Trophoblast cell (in vitro differentiated cells and primary cell): ENCODE results near the gene SESN2.

ENCODE experiments used
- DNase-seq, 2 donors: peaks; one replicate each; pipeline ENCODE4 v3.0.0-alpha.2; 2016
- H2AFZ ChIP-seq: 2 replicates; pipeline ENCODE4 v1.6.1; 2013; ENCODE audit warnings: low read length, moderate library complexity, mild to moderate bottlenecking; ENCODE audit not compliant: insufficient read depth, poor library complexity
- H2AK5ac ChIP-seq: 2 replicates; pipeline ENCODE4 v1.6.1; 2013; ENCODE audit warnings: mild to moderate bottlenecking, low read length
- H2BK120ac ChIP-seq: 2 replicates; pipeline ENCODE4 v1.6.1; 2013; ENCODE audit warnings: low read length, mild to moderate bottlenecking, moderate library complexity; ENCODE audit not compliant: insufficient read depth, poor library complexity
- H2BK12ac ChIP-seq: 2 replicates; pipeline ENCODE4 v1.6.1; 2013; ENCODE audit warnings: mild to moderate bottlenecking, low read length, moderate library complexity
- H2BK5ac ChIP-seq: 2 replicates; pipeline ENCODE4 v1.6.1; 2013; ENCODE audit warnings: low read length, low read depth, moderate library complexity, mild to moderate bottlenecking; ENCODE audit not compliant: poor library complexity
- H3K14ac ChIP-seq: 2 replicates; pipeline ENCODE4 v1.6.1; 2013; ENCODE audit warnings: mild to moderate bottlenecking, low read length
- H3K18ac ChIP-seq: 2 replicates; pipeline ENCODE4 v1.6.1; 2013; ENCODE audit warnings: mild to moderate bottlenecking, low read length
- H3K23ac ChIP-seq: 2 replicates; pipeline ENCODE4 v1.6.1; 2013; ENCODE audit warnings: low read length
- H3K27ac ChIP-seq: 2 replicates; pipeline ENCODE4 v1.5.1; 2013; ENCODE audit warnings: low read depth, mild to moderate bottlenecking, inconsistent platforms, low read length, moderate library complexity
- H3K27me3 ChIP-seq: 2 replicates; pipeline ENCODE4 v1.6.1; 2013; ENCODE audit warnings: inconsistent platforms, mild to moderate bottlenecking, low read length, moderate library complexity; ENCODE audit not compliant: insufficient read depth
- H3K36me3 ChIP-seq, 2 experiments: 1 replicate in 1 of 2; 2 replicates in 1 of 2; pipeline ENCODE4 v1.6.1; 2013; ENCODE audit warnings: low read length in 2 of 2, mild to moderate bottlenecking in 2 of 2, moderate library complexity in 1 of 2; ENCODE audit not compliant: insufficient read depth in 2 of 2, control insufficient read depth in 1 of 2
- H3K4ac ChIP-seq: 2 replicates; pipeline ENCODE4 v1.6.1; 2013; ENCODE audit warnings: low read depth, mild to moderate bottlenecking, low read length, moderate library complexity
- H3K4me1 ChIP-seq, 2 experiments: 1 replicate in 1 of 2; 2 replicates in 1 of 2; pipeline ENCODE4 v1.6.1; 2013; ENCODE audit warnings: low read length in 2 of 2, mild to moderate bottlenecking in 2 of 2, moderate library complexity in 1 of 2; ENCODE audit not compliant: insufficient read depth in 2 of 2, control insufficient read depth in 1 of 2
- H3K4me2 ChIP-seq: 2 replicates; pipeline ENCODE4 v1.6.1; 2013; ENCODE audit warnings: inconsistent platforms, mild to moderate bottlenecking, low read length, moderate library complexity
- H3K4me3 ChIP-seq: 2 replicates; pipeline ENCODE4 v1.5.1; 2013; ENCODE audit warnings: mild to moderate bottlenecking, low read depth, low read length, inconsistent platforms
- H3K79me1 ChIP-seq: one replicate; pipeline ENCODE4 v1.6.1; 2013; ENCODE audit warnings: low read length
- H3K79me2 ChIP-seq: 2 replicates; pipeline ENCODE4 v1.6.1; 2013; ENCODE audit warnings: low read length, mild to moderate bottlenecking; ENCODE audit not compliant: control insufficient read depth, insufficient read depth, poor library complexity
- H3K9ac ChIP-seq: 2 replicates; pipeline ENCODE4 v1.6.1; 2013; ENCODE audit warnings: mild to moderate bottlenecking, low read length
- H3K9me3 ChIP-seq: 2 replicates; pipeline ENCODE4 v1.6.1; 2013; ENCODE audit warnings: low read depth, mild to moderate bottlenecking, control low read depth, inconsistent platforms, low read length; ENCODE audit not compliant: insufficient read depth
- H4K12ac ChIP-seq: 2 replicates; pipeline ENCODE4 v1.6.1; 2013; ENCODE audit warnings: low read depth, mild to moderate bottlenecking, low read length, moderate library complexity
- H4K8ac ChIP-seq: 2 replicates; pipeline ENCODE4 v1.6.1; 2013; ENCODE audit warnings: low read depth, mild to moderate bottlenecking, low read length, moderate library complexity
- H4K91ac ChIP-seq: one replicate; pipeline ENCODE4 v1.6.1; 2013; ENCODE audit warnings: low read depth, mild to moderate bottlenecking, low read length, moderate library complexity
- WGBS: extraction: QIAGEN DNeasy Blood & Tissue Kit; methylation state at CpG from one replicate; pipeline ENCODE4 v1.1.7; 2013; ENCODE audit warnings: missing lambda C conversion rate; ENCODE audit not compliant: insufficient read length, insufficient coverage; ENCODE audit errors: extremely low coverage; 5-methylcytosine and 5-hydroxymethylcytosine counted together

Gene SESN2

GRCh38 chr1:28248273-28249012 is 10.9 kb upstream of the SESN2 start:
- Histone ChIP-seq H3K23ac (no peak overlapping the region), H3K9ac (no peak overlapping the region), H3K27ac (peak overlapping the region; percentile 11), H2BK12ac (peak overlapping the region; percentile 8), H3K14ac (peak overlapping the region; percentile 64), H2AK5ac (no peak overlapping the region), H3K4ac (peak overlapping the region; percentile 15), H3K27me3 (no peaks in the 10 kb centered on the region), H2BK5ac (peak overlapping the region; percentile 36), H3K79me2 (no peaks in the 10 kb centered on the region), H3K36me3 (no peaks in the 10 kb centered on the region), H4K12ac (peak overlapping the region; percentile 51), H4K91ac (peak overlapping the region; percentile 53), H2BK120ac (peak overlapping the region; percentile 81), H2AFZ (peak overlapping the region; percentile 72), H4K8ac (peak overlapping the region; percentile 88), H3K4me2 (no peak overlapping the region), H3K79me1 (peaks cover 7% of the 10 kb centered on the region), H3K18ac (peak overlapping the region; percentile 55), H3K9me3 (no peaks in the 10 kb centered on the region), H3K4me1 (peaks cover 5 to 7% of the 10 kb centered on the region in 2 experiments), H3K4me3 (no peak overlapping the region)
- no CpG with 5 or more reads among the region's 12 CpGs for WGBS
- DNase-seq: peak; percentile 63 to 90

GRCh38 chr1:28249013-28249865 is 10.1 kb upstream of the SESN2 start:
- peaks cover 5 to 7% of the 10 kb centered on the region in 2 experiments for H3K4me1 ChIP-seq
- no peaks in the 10 kb centered on the region for H3K9me3 ChIP-seq
- H3K14ac ChIP-seq: no peak overlapping the region
- H4K91ac ChIP-seq: no peak overlapping the region
- no peak overlapping the region for H3K9ac ChIP-seq
- H2AFZ ChIP-seq: no peak overlapping the region
- H3K4me3 ChIP-seq: no peak overlapping the region
- H3K23ac ChIP-seq: no peak overlapping the region
- no peak overlapping the region for H4K8ac ChIP-seq
- no peak overlapping the region for H4K12ac ChIP-seq
- no peak overlapping the region for H3K4me2 ChIP-seq
- H3K27me3 ChIP-seq: no peaks in the 10 kb centered on the region
- DNase-seq: peak; percentile 30 to 71
- H2BK5ac ChIP-seq: no peak overlapping the region
- H2BK12ac ChIP-seq: no peak overlapping the region
- H3K4ac ChIP-seq: no peak overlapping the region
- no peak overlapping the region for H2AK5ac ChIP-seq
- no peak overlapping the region for H2BK120ac ChIP-seq
- no CpG with 5 or more reads among the region's 3 CpGs for WGBS
- H3K36me3 ChIP-seq: no peaks in the 10 kb centered on the region
- no peak overlapping the region for H3K27ac ChIP-seq
- no peaks in the 10 kb centered on the region for H3K79me2 ChIP-seq
- H3K18ac ChIP-seq: no peak overlapping the region
- H3K79me1 ChIP-seq: peaks cover 7% of the 10 kb centered on the region

DNA sequence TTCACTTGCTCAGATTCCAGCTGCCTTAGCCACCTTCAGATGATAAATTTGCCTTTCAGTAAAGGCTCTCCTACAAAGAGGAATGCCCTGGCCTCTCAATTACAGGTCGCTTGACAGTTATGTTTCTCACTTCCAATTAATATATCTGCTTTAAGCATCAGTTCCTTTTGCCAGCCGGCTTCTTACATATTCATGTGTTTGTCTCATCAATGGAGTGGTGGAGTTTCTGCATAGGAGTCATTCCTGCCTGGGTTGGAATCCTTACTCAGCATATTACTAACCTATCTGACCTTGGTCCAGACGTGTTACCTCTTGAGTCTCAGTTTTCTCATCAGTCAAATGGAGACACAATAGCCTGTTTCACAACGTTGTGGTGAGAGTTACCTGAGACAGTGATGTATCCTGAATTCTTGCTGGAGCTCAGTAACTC is 9.4 kb upstream of the SESN2 start:
- H3K14ac ChIP-seq: no peak overlapping the region
- H3K36me3 ChIP-seq: no peaks in the 10 kb centered on the region
- H3K4me1 ChIP-seq: peaks cover 5 to 7% of the 10 kb centered on the region in 2 experiments
- no peak overlapping the region for H2BK12ac ChIP-seq
- no peaks in the 10 kb centered on the region for H3K27me3 ChIP-seq
- DNase-seq: peak in 1 of 2 donors; percentile 57
- H3K4ac ChIP-seq: no peak overlapping the region
- no peak overlapping the region for H2BK5ac ChIP-seq
- no peak overlapping the region for H2AFZ ChIP-seq
- H3K79me2 ChIP-seq: no peaks in the 10 kb centered on the region
- H3K9ac ChIP-seq: no peak overlapping the region
- H2AK5ac ChIP-seq: no peak overlapping the region
- H3K79me1 ChIP-seq: peaks cover 7% of the 10 kb centered on the region
- H4K12ac ChIP-seq: no peak overlapping the region
- WGBS: no CpG with 5 or more reads among the region's 4 CpGs
- H3K18ac ChIP-seq: no peak overlapping the region
- H4K8ac ChIP-seq: no peak overlapping the region
- no peak overlapping the region for H3K27ac ChIP-seq
- no peak overlapping the region for H3K4me3 ChIP-seq
- no peaks in the 10 kb centered on the region for H3K9me3 ChIP-seq
- no peak overlapping the region for H3K23ac ChIP-seq
- H2BK120ac ChIP-seq: no peak overlapping the region
- H4K91ac ChIP-seq: no peak overlapping the region
- H3K4me2 ChIP-seq: no peak overlapping the region

DNA sequence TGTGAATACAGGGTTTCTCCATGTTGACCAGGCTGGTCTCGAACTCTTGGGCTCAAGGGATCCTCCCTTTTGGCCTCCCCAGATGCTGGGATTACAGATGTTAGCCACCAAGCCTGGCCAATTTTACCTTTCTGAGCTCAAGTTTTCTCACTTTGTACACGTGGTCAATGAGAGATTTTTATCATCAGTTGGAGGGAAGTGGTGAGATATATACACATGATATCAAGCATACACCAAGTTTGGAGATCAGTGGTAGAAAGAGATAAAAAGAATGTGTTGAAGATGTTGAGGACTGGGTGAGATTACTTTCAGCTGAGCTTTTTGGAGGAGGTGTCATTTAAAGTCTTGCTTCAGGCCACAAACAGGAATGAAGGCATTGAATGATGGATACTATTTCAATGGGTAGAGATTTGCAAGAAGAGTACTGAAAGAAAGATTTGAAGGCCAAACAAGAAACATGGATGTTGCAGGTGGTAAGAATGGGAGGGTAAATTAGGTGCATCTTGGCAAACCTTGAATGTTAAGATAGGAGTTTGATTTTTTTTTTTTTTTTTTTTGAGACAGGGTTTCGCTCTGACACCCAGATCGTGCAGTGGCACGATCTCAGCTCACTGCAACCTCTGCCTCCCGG is 3.0 kb upstream of the SESN2 start:
- Histone ChIP-seq H3K27ac (no peak overlapping the region), H3K14ac (no peak overlapping the region), H4K12ac (no peak overlapping the region), H4K8ac (no peak overlapping the region), H2AK5ac (no peak overlapping the region), H3K4me2 (no peak overlapping the region), H2BK120ac (no peak overlapping the region), H3K79me2 (peaks cover 15% of the 10 kb centered on the region), H3K9me3 (no peaks in the 10 kb centered on the region), H3K36me3 (no peaks in the 10 kb centered on the region), H3K4me3 (no peak overlapping the region), H3K4me1 (peaks cover 5 to 8% of the 10 kb centered on the region in 2 experiments), H3K79me1 (peaks cover 10% of the 10 kb centered on the region), H3K9ac (no peak overlapping the region), H3K27me3 (no peaks in the 10 kb centered on the region), H2AFZ (no peak overlapping the region), H4K91ac (no peak overlapping the region), H2BK5ac (no peak overlapping the region), H3K23ac (peak overlapping the region; percentile 27), H3K18ac (no peak overlapping the region), H2BK12ac (no peak overlapping the region), H3K4ac (no peak overlapping the region)
- whole genome bisulfite sequencing: no CpG with 5 or more reads among the region's 6 CpGs
- no peak for DNase-seq
